GM19238 (cell line): ENCODE results near the gene AIM2.
"Not testable (repeated sequence)": the region's sequence is repeated elsewhere in the genome, so short reads cannot be mapped to it uniquely, and the experiment has no call there.

ENCODE experiments used
- DNase-seq: peaks from one replicate; pipeline ENCODE4 v3.0.0; 2011; ENCODE audit warnings: low spot score; ENCODE audit not compliant: insufficient read length

Gene AIM2

GRCh38 chr1:159079525-159079924 lies 3.0 kb upstream of the AIM2 start:
- DNase-seq: no peak

GRCh38 chr1:159077120-159077961 lies 775 bp upstream of the AIM2 start:
- peak; percentile 16 for DNase-seq

GRCh38 chr1:159071970-159072582 lies 4.5 kb downstream of the AIM2 start:
- DNase-seq: no peak

- no peak for DNase-seq
Observed at GRCh38 chr1:159068886-159069285, 7.7 kb downstream of the AIM2 start.

GRCh38 chr1:159067699-159068621 lies 8.6 kb downstream of the AIM2 start:
- peak; percentile 12 for DNase-seq

- no peak for DNase-seq
Observed at GRCh38 chr1:159066108-159066507, 10.5 kb downstream of the AIM2 start.

- DNase-seq: no peak
Observed at GRCh38 chr1:159065106-159065505, 11.5 kb downstream of the AIM2 start.

GRCh38 chr1:159058751-159059150 lies 17.8 kb downstream of the AIM2 start:
- no peak for DNase-seq

GRCh38 chr1:159056069-159056698 lies 20.4 kb downstream of the AIM2 start:
- DNase-seq: no peak

- DNase-seq: no peak
Observed at GRCh38 chr1:159055181-159055641, 21.4 kb downstream of the AIM2 start.

GRCh38 chr1:159054427-159054826 lies 22.1 kb downstream of the AIM2 start:
- no peak for DNase-seq

GRCh38 chr1:159051436-159051835 lies 25.1 kb downstream of the AIM2 start:
- DNase-seq: no peak

- DNase-seq: not testable (repeated sequence)
Observed at GRCh38 chr1:159046486-159046885, 30.1 kb downstream of the AIM2 start.

GRCh38 chr1:159040893-159041724 lies 35.5 kb downstream of the AIM2 start:
- DNase-seq: no peak

- no peak for DNase-seq
Observed at GRCh38 chr1:159040206-159040605, 36.4 kb downstream of the AIM2 start.

- no peak for DNase-seq
Observed at GRCh38 chr1:159030877-159031447, 45.6 kb downstream of the AIM2 start.

- no peak for DNase-seq
Observed at GRCh38 chr1:159030311-159030710, 46.3 kb downstream of the AIM2 start.

GRCh38 chr1:159026841-159027240 lies 49.7 kb downstream of the AIM2 start:
- not testable (repeated sequence) for DNase-seq

GRCh38 chr1:159025043-159025442 lies 51.5 kb downstream of the AIM2 start:
- no peak for DNase-seq

- no peak for DNase-seq
Observed at GRCh38 chr1:159023723-159024122, 52.8 kb downstream of the AIM2 start.
